Large intestine (tissue), 3 donors: ENCODE data around the gene SNX25. TPM values are rescaled to one million over a fixed set of nuclear protein-coding genes. Genes with fewer than 3 reads are reported as not detected.

Experiments
- DNase-seq, 2 donors: peaks; one replicate each; pipeline versions ENCODE4 v3.0.0 to v3.0.0-alpha.2; 2013
- H3K27ac ChIP-seq: one replicate; pipeline ENCODE4 v1.5.1; 2013; ENCODE audit warnings: low read length
- H3K27me3 ChIP-seq: 2 replicates; pipeline ENCODE4 v1.6.1; 2013; ENCODE audit warnings: low read length; ENCODE audit not compliant: control insufficient read depth, insufficient read depth
- H3K36me3 ChIP-seq: 2 replicates; pipeline ENCODE4 v1.6.1; 2013; ENCODE audit warnings: low read length; ENCODE audit not compliant: control insufficient read depth, insufficient read depth
- H3K4me1 ChIP-seq: one replicate; pipeline ENCODE4 v1.6.1; 2013; ENCODE audit warnings: low read length; ENCODE audit not compliant: control insufficient read depth, insufficient read depth
- H3K4me3 ChIP-seq: one replicate; pipeline ENCODE4 v1.5.1; 2013; ENCODE audit warnings: low read length
- H3K9me3 ChIP-seq: one replicate; pipeline ENCODE4 v1.6.1; 2013; ENCODE audit warnings: mild to moderate bottlenecking, low read depth, low read length, moderate library complexity; ENCODE audit not compliant: control insufficient read depth
- WGBS: methylation state at CpG from one replicate; pipeline ENCODE4 v1.1.5; 2013; ENCODE audit warnings: low lambda C conversion rate; ENCODE audit not compliant: insufficient coverage; 5-methylcytosine and 5-hydroxymethylcytosine counted together
- polyA plus RNA-seq: library from polyadenylated mRNA; unstranded; fragments of 120-200 nt; gene quantifications from one replicate; pipeline ENCODE4 v1.2.1, GENCODE V29; 2013

Gene SNX25
- polyA plus RNA-seq, 1 donor: 13.4 TPM

DNA sequence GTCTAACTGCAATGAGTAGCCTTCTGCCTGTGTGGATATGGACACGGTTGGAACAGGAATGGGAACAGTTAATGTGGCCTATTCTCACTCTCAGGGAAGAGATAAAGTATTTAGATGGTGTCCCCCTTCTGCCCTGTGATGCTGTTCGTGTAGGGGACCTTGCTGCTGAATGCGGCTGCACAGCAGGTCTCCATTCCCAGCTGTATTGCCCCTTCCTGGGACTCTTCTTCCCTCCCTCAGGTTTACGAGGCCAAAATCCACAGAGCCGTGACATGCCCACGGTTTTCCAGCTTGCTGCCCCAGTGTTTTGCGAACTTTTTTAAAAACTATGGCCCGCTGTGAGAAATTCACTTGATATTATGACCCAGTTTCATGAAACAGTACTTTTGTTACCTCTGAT, 50.3 kb downstream of the SNX25 start:
- no peak for DNase-seq
- no peaks in the 10 kb centered on the region for H3K36me3 ChIP-seq
- no peak overlapping the region for H3K4me3 ChIP-seq
- no CpG with 5 or more reads among the region's 8 CpGs for WGBS
- H3K27ac ChIP-seq: no peak overlapping the region
- H3K27me3 ChIP-seq: no peaks in the 10 kb centered on the region
- no peaks in the 10 kb centered on the region for H3K9me3 ChIP-seq
- H3K4me1 ChIP-seq: no peaks in the 10 kb centered on the region

DNA sequence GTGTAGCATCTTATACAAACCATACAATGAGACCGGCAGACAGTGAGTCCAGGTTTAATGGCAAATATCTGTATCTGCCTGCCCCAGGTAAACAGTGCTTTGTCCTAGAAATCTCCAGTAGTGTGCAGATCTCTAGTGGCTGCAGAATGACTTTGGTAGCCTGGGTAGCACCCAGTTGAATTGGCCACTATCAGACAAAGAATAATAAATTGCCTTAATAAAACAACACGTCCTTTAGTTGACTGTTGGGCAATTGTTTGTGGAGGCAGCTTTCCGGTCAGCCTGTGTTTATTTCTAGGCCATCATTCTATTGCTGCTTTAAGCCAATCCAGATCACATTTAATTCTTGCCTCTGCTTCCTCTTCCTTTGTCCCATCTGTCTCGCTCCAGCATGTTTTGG, 52.5 kb downstream of the SNX25 start:
- Histone ChIP-seq H3K27me3 (no peaks in the 10 kb centered on the region), H3K9me3 (no peaks in the 10 kb centered on the region), H3K4me1 (no peaks in the 10 kb centered on the region), H3K36me3 (no peaks in the 10 kb centered on the region), H3K27ac (no peak overlapping the region), H3K4me3 (no peak overlapping the region)
- no peak for DNase-seq
- 83% methylated on average over 1 of the region's 4 CpGs for WGBS

- Histone ChIP-seq H3K4me3 (no peak overlapping the region), H3K36me3 (peaks cover 2% of the 10 kb centered on the region), H3K27me3 (no peaks in the 10 kb centered on the region), H3K9me3 (no peaks in the 10 kb centered on the region), H3K4me1 (no peaks in the 10 kb centered on the region), H3K27ac (no peak overlapping the region)
- DNase-seq: no peak
- WGBS: 83% methylated on average over 1 of the region's 2 CpGs
Measured at GRCh38 chr4:185263419-185263818, 54.0 kb downstream of the SNX25 start.

DNA sequence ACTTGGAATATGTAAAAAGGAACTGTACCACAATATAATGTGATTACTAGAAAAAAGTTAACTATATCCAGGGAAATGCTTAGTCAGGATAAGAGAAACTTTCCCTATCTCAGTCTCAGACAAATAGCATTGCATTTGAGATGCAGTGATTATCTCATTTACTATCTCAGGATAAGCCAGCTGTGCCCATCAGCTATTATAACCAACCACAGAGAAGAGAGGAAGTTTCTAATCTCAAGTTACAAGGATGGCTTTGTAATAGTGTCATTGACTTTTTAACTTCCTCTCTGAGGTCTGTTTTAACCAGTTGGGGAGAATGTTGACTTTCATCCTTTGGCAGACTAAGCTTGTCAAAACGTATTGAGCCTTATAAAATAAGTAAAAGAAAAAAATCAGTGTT, 56.5 kb downstream of the SNX25 start:
- no peak for DNase-seq
- H3K9me3 ChIP-seq: no peaks in the 10 kb centered on the region
- no peak overlapping the region for H3K27ac ChIP-seq
- H3K27me3 ChIP-seq: no peaks in the 10 kb centered on the region
- no peak overlapping the region for H3K4me3 ChIP-seq
- H3K36me3 ChIP-seq: peaks cover 6% of the 10 kb centered on the region
- no CpG with 5 or more reads among the region's 1 CpG for whole genome bisulfite sequencing
- H3K4me1 ChIP-seq: no peaks in the 10 kb centered on the region

DNA sequence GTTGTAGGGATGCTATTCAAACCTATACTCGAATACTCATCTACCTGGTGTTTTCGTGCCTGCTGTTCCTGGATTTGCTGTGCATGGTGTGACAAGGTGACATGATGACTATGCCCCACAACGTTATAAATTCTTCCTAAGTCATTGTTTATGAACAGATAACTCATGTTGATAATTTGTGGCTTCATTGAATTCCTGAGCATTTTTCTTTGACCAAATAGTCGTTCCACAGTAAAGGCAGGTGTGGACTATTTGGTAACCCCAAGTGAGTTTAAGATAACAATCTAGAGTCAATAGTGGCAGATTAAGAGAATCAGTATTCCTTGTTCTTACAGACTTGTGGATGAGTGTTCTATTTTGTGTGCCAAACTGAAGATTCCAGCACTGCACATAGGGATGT, 59.9 kb downstream of the SNX25 start:
- no peak overlapping the region for H3K27ac ChIP-seq
- no peaks in the 10 kb centered on the region for H3K27me3 ChIP-seq
- peaks cover 7% of the 10 kb centered on the region for H3K36me3 ChIP-seq
- H3K4me3 ChIP-seq: no peak overlapping the region
- no peaks in the 10 kb centered on the region for H3K4me1 ChIP-seq
- no CpG with 5 or more reads among the region's 4 CpGs for WGBS
- no peak for DNase-seq
- no peaks in the 10 kb centered on the region for H3K9me3 ChIP-seq

DNA sequence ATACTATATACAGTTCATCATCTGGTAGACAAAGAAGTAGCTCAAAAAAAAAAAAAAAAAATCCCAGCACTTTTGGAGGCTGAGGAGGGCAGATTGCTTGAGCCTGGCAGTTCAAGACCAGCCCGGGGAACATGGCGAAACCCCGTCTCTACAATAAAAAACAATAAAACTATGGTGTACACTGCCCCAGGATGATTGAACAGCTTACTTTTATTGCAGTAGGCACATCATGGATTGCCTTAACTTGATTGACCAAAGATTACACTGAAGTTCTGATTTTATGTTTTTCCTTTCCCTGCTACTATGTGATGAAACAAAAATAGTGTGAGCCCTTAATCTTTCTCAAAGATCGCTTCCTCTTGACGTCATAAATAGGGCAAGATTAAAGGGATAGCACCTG, 60.6 kb downstream of the SNX25 start:
- H3K27ac ChIP-seq: no peak overlapping the region

GRCh38 chr4:185270885-185271284, 61.5 kb downstream of the SNX25 start:
- Histone ChIP-seq H3K27me3 (no peaks in the 10 kb centered on the region), H3K9me3 (no peaks in the 10 kb centered on the region), H3K4me3 (no peak overlapping the region), H3K4me1 (no peaks in the 10 kb centered on the region), H3K27ac (no peak overlapping the region), H3K36me3 (peaks cover 9% of the 10 kb centered on the region)
- no peak for DNase-seq
- WGBS: no CpG with 5 or more reads among the region's 6 CpGs

More for the DNA sequence above, 60.6 kb downstream of the SNX25 start:
- DNase-seq: no peak
- H3K4me1 ChIP-seq: no peaks in the 10 kb centered on the region
- no peaks in the 10 kb centered on the region for H3K27me3 ChIP-seq
- no peaks in the 10 kb centered on the region for H3K9me3 ChIP-seq
- no CpG with 5 or more reads among the region's 5 CpGs for WGBS
- peaks cover 9% of the 10 kb centered on the region for H3K36me3 ChIP-seq
- H3K4me3 ChIP-seq: no peak overlapping the region

DNA sequence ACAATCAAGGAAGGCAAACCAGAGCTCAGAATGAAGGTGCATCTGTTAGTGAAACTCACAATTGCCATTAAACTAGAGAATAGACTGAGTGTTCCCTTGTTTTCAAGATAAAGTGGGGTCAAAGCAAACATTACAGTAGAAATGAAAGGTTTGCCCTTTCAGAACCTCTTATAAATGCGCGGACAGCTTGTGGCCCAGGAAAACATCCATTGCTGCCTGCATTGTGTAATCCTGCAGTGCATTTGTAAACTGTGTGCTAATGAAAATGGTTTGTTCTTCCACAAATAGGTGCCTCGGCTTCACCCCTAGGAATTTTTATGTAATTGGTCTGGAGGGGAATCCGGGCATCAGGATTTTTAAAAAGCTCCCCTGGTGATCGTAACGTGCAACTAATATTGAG, 62.8 kb downstream of the SNX25 start:
- Histone ChIP-seq H3K36me3 (peaks cover 11% of the 10 kb centered on the region), H3K9me3 (no peaks in the 10 kb centered on the region), H3K4me1 (no peaks in the 10 kb centered on the region), H3K27me3 (no peaks in the 10 kb centered on the region), H3K27ac (no peak overlapping the region), H3K4me3 (no peak overlapping the region)
- no CpG with 5 or more reads among the region's 6 CpGs for WGBS
- DNase-seq: no peak

DNA sequence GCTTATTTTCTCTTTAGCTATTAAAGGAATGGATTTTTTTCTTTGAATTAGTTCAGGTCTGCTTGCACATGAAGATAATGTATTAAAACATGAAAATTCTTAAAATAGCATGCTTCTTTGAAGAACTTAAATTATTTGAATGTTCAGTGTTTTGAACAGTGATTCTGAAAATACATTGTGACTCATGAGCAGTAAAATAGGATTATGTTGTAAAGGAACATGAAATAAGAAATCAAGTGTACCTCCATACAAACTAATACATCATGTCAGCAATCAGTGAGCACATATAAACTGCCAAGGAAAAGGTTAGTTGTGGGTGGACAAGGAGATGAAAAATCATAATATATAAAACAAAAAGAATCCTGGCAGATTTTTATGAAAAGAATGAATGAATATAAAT, 66.1 kb downstream of the SNX25 start:
- no peak for DNase-seq
- Histone ChIP-seq H3K4me1 (no peaks in the 10 kb centered on the region), H3K4me3 (no peak overlapping the region), H3K36me3 (peaks cover 11% of the 10 kb centered on the region), H3K27me3 (no peaks in the 10 kb centered on the region), H3K9me3 (no peaks in the 10 kb centered on the region), H3K27ac (no peak overlapping the region)

- H3K4me3 ChIP-seq: no peak overlapping the region
- H3K9me3 ChIP-seq: no peaks in the 10 kb centered on the region
- no peaks in the 10 kb centered on the region for H3K27me3 ChIP-seq
- no peaks in the 10 kb centered on the region for H3K4me1 ChIP-seq
- DNase-seq: no peak
- peaks cover 7% of the 10 kb centered on the region for H3K36me3 ChIP-seq
- no peak overlapping the region for H3K27ac ChIP-seq
Measured at GRCh38 chr4:185276036-185276435, 66.6 kb downstream of the SNX25 start.

- no peaks in the 10 kb centered on the region for H3K9me3 ChIP-seq
- no peak overlapping the region for H3K4me3 ChIP-seq
- peaks cover 6% of the 10 kb centered on the region for H3K36me3 ChIP-seq
- DNase-seq: no peak
- WGBS: 93% methylated on average over 3 of the region's 3 CpGs
- no peak overlapping the region for H3K27ac ChIP-seq
- H3K27me3 ChIP-seq: no peaks in the 10 kb centered on the region
- H3K4me1 ChIP-seq: no peaks in the 10 kb centered on the region
Measured at GRCh38 chr4:185278716-185279115, 69.3 kb downstream of the SNX25 start.
